Neuronal stem cell (in vitro differentiated cells): ENCODE measurements around the gene KCNK1.
"Not testable (repeated sequence)": the region's sequence is repeated elsewhere in the genome, so short reads cannot be mapped to it uniquely, and the experiment has no call there.

ENCODE experiments used
- DNase-seq: peaks from one replicate; pipeline ENCODE4 v3.0.0-alpha.2; 2013; ENCODE audit warnings: low spot score
- H2AFZ ChIP-seq: one replicate; pipeline ENCODE4 v1.6.1; 2013; ENCODE audit warnings: mild to moderate bottlenecking, low read length, inconsistent platforms
- H2AK5ac ChIP-seq: 2 replicates; pipeline ENCODE4 v1.6.1; 2013; ENCODE audit warnings: low read depth, mild to moderate bottlenecking, inconsistent platforms, low read length, moderate library complexity, mixed read lengths
- H2BK120ac ChIP-seq: 2 replicates; pipeline ENCODE4 v1.6.1; 2013; ENCODE audit warnings: low read depth, mild to moderate bottlenecking, inconsistent platforms, low read length, moderate library complexity, mixed read lengths
- H2BK12ac ChIP-seq: one replicate; pipeline ENCODE4 v1.6.1; 2013; ENCODE audit warnings: low read length, inconsistent platforms
- H2BK15ac ChIP-seq: 2 replicates; pipeline ENCODE4 v1.6.1; 2013; ENCODE audit warnings: mild to moderate bottlenecking, low read length, inconsistent platforms, mixed read lengths
- H2BK5ac ChIP-seq: one replicate; pipeline ENCODE4 v1.6.1; 2013; ENCODE audit warnings: inconsistent platforms, mild to moderate bottlenecking, low read length, moderate library complexity
- H3K14ac ChIP-seq: one replicate; pipeline ENCODE4 v1.6.1; 2013; ENCODE audit warnings: low read length, inconsistent platforms
- H3K18ac ChIP-seq: 2 replicates; pipeline ENCODE4 v1.6.1; 2013; ENCODE audit warnings: low read length, inconsistent platforms
- H3K23ac ChIP-seq: 2 replicates; pipeline ENCODE4 v1.6.1; 2013; ENCODE audit warnings: low read depth, mild to moderate bottlenecking, mixed read lengths, low read length, inconsistent platforms; ENCODE audit not compliant: poor library complexity
- H3K27ac ChIP-seq: replicated peaks from 3 replicates; pipeline ENCODE4 v1.5.1; 2013; ENCODE audit warnings: low read length, inconsistent platforms
- H3K27me3 ChIP-seq, 3 experiments: 2 replicates each; pipeline ENCODE4 v1.6.1; 2013; ENCODE audit warnings: low read length in 3 of 3, mild to moderate bottlenecking in 2 of 3, inconsistent platforms in 1 of 3, low read depth in 1 of 3, mixed read lengths in 1 of 3, moderate library complexity in 1 of 3; ENCODE audit not compliant: control insufficient read depth in 3 of 3, insufficient read depth in 3 of 3
- H3K36me3 ChIP-seq, 2 donors: replicated peaks in 1 of 2; 2 replicates each; pipeline ENCODE4 v1.6.1; 2013; ENCODE audit warnings: low read length in 2 of 2; ENCODE audit not compliant: control insufficient read depth in 2 of 2, insufficient read depth in 2 of 2
- H3K4ac ChIP-seq: 2 replicates; pipeline ENCODE4 v1.6.1; 2013; ENCODE audit warnings: inconsistent platforms, mild to moderate bottlenecking, low read length, moderate library complexity
- H3K4me1 ChIP-seq, 2 donors: 1 replicate in 1 of 2; 2 replicates in 1 of 2; pipeline ENCODE4 v1.6.1; 2013; ENCODE audit warnings: low read length in 2 of 2, low read depth in 1 of 2; ENCODE audit not compliant: control insufficient read depth in 2 of 2, insufficient read depth in 1 of 2
- H3K4me2 ChIP-seq: one replicate; pipeline ENCODE4 v1.6.1; 2013; ENCODE audit warnings: mild to moderate bottlenecking, low read length, inconsistent platforms; ENCODE audit not compliant: insufficient read depth, poor library complexity, severe bottlenecking
- H3K4me3 ChIP-seq, 2 donors: 2 replicates each; pipeline ENCODE4 v1.5.1; 2013; ENCODE audit warnings: low read length in 2 of 2, mild to moderate bottlenecking in 2 of 2, inconsistent platforms in 1 of 2, moderate library complexity in 1 of 2
- H3K79me1 ChIP-seq: one replicate; pipeline ENCODE4 v1.6.1; 2013; ENCODE audit warnings: low read depth, mild to moderate bottlenecking, inconsistent platforms, low read length, moderate library complexity
- H3K9ac ChIP-seq: one replicate; pipeline ENCODE4 v1.6.1; 2013; ENCODE audit warnings: mild to moderate bottlenecking, low read depth, low read length, inconsistent platforms; ENCODE audit not compliant: poor library complexity
- H3K9me3 ChIP-seq, 2 donors: replicated peaks in 1 of 2; 2 replicates each; pipeline versions ENCODE3 to v1.6.1; 2013; ENCODE audit warnings: low read length in 2 of 2, mild to moderate bottlenecking in 2 of 2, inconsistent platforms in 1 of 2, low read depth in 1 of 2, mixed read lengths in 1 of 2, moderate library complexity in 1 of 2; ENCODE audit not compliant: control insufficient read depth in 2 of 2, insufficient read depth in 1 of 2
- H4K8ac ChIP-seq: one replicate; pipeline ENCODE4 v1.6.1; 2013; ENCODE audit warnings: low read depth, mild to moderate bottlenecking, inconsistent platforms, low read length, moderate library complexity
- H4K91ac ChIP-seq: one replicate; pipeline ENCODE4 v1.6.1; 2013; ENCODE audit warnings: low read length, low read depth, mild to moderate bottlenecking, inconsistent platforms; ENCODE audit not compliant: poor library complexity
- WGBS, 2 donors: extraction: QIAGEN DNeasy Blood & Tissue Kit; methylation state at CpG; one replicate each; pipeline ENCODE4 v1.1.7; 2013; ENCODE audit warnings: missing lambda C conversion rate in 2 of 2, mixed read lengths in 1 of 2; ENCODE audit not compliant: insufficient read length in 2 of 2, insufficient replicate concordance in 1 of 2; ENCODE audit errors: extremely low coverage in 2 of 2; 5-methylcytosine and 5-hydroxymethylcytosine counted together

The KCNK1 gene

DNA sequence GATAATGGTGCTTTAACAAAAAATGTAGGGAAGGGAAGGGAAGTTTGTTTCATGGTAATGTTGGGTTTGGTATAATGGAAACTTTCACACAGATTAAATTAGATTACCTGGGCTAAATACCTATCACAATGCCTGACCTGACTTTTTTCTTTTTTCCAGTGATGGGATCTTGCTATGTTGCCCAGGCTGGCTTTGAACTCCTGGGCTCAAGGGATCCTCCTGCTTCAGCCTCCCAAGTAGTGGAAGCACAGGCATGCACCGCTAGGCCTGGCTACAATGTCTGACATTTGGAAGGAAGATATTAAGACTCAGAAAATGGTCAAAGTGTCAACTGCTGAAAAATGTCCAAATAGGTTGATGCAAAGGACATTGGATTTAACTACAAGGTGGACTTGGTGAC lies 67.4 kb downstream of the KCNK1 start:
- Histone ChIP-seq H4K91ac (no peak overlapping the region), H4K8ac (no peak overlapping the region), H3K4ac (no peak overlapping the region), H3K18ac (no peak overlapping the region), H3K14ac (no peak overlapping the region), H3K36me3 (no peaks in the 10 kb centered on the region), H3K27me3 (no peaks in the 10 kb centered on the region), H3K79me1 (no peaks in the 10 kb centered on the region), H2AK5ac (no peak overlapping the region), H2BK12ac (no peak overlapping the region), H3K4me2 (no peak overlapping the region), H2BK120ac (no peak overlapping the region), H3K4me3 (no peak overlapping the region), H3K9me3 (no peaks in the 10 kb centered on the region), H3K9ac (no peak overlapping the region), H2BK15ac (no peak overlapping the region), H2BK5ac (no peak overlapping the region), H3K23ac (no peak overlapping the region), H3K4me1 (no peaks in the 10 kb centered on the region), H3K27ac (no peak overlapping the region), H2AFZ (no peak overlapping the region)
- WGBS, 2 donors: no CpG with 5 or more reads among the region's 1 CpG
- no peak for DNase-seq

DNA sequence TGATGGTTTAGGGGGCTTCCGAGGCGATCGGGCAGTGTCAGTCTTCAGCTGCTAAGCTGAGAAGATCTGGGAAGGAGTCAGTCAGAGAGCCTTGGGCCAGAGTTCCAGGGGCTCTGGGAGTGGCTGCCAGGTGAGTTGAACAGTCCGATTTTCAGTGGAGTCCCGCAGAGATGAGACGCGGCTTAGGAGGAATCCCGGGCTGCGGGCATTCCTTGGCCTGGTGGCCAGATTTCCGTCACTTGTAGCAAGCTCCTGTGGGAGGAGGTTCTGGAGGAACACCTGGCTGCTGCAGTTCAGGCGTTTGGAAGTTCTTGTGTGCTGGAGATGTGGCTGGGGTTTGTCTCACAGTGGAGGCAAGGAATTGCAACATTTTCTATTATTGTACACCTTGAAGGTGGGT lies 72.7 kb downstream of the KCNK1 start:
- not testable (repeated sequence) for H2BK5ac ChIP-seq, H3K18ac ChIP-seq, H2AK5ac ChIP-seq, H4K8ac ChIP-seq, H3K4me3 ChIP-seq, H2BK120ac ChIP-seq, H3K23ac ChIP-seq, H3K4me2 ChIP-seq, H3K27me3 ChIP-seq, H3K4me1 ChIP-seq, DNase-seq, H2AFZ ChIP-seq, H3K9me3 ChIP-seq, H2BK12ac ChIP-seq, H3K4ac ChIP-seq, H3K79me1 ChIP-seq, H4K91ac ChIP-seq, H3K9ac ChIP-seq, H2BK15ac ChIP-seq, H3K14ac ChIP-seq, H3K36me3 ChIP-seq, H3K27ac ChIP-seq
- no CpG with 5 or more reads among the region's 11 CpGs for WGBS, 2 donors

DNA sequence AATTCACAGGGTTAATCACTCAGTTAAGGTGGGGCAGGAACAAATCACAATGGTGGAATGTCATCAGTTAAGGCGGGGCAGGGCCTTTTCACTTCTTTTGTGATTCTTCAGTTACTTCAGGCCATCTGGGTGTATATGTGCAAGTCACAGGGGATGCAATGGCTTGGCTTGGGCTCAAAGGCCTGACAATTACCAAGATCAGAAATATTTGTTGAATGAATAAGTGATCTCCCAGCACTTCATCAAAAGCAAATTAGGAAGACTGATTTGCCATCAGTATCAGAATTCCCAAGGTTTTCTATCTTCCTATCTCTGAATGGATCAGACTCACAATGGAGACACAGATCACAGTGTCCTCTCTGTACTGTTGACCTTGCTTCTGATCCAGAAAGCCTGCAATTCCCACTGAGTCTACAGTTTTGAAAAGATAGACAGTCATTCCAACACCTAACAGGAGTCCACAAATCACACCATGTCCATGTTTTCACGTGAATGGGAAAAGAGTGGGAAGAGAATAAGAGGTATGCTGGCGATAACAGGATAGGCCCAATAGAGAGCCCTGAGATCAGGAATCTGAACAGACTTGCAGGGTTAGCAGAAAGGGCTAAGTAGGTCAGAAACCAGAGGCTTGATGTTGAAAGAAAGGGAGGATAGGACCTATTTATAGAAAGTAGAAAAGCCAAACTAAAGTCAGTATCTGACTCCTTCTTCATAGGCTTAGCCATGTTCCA lies 75.3 kb downstream of the KCNK1 start:
- Histone ChIP-seq H3K27me3 (no peaks in the 10 kb centered on the region), H2AK5ac (no peak overlapping the region), H3K9me3 (no peaks in the 10 kb centered on the region), H2BK120ac (no peak overlapping the region), H3K36me3 (no peaks in the 10 kb centered on the region), H3K4me1 (no peaks in the 10 kb centered on the region), H2BK5ac (no peak overlapping the region), H2BK15ac (no peak overlapping the region), H3K4me3 (no peak overlapping the region), H3K27ac (no peak overlapping the region), H2AFZ (no peak overlapping the region), H3K4ac (no peak overlapping the region), H3K4me2 (no peak overlapping the region), H3K18ac (no peak overlapping the region), H4K8ac (no peak overlapping the region), H4K91ac (no peak overlapping the region), H3K79me1 (no peaks in the 10 kb centered on the region), H3K14ac (no peak overlapping the region), H2BK12ac (no peak overlapping the region), H3K23ac (no peak overlapping the region), H3K9ac (no peak overlapping the region)
- DNase-seq: no peak
- WGBS, 2 donors: no CpG with 5 or more reads among the region's 3 CpGs

DNA sequence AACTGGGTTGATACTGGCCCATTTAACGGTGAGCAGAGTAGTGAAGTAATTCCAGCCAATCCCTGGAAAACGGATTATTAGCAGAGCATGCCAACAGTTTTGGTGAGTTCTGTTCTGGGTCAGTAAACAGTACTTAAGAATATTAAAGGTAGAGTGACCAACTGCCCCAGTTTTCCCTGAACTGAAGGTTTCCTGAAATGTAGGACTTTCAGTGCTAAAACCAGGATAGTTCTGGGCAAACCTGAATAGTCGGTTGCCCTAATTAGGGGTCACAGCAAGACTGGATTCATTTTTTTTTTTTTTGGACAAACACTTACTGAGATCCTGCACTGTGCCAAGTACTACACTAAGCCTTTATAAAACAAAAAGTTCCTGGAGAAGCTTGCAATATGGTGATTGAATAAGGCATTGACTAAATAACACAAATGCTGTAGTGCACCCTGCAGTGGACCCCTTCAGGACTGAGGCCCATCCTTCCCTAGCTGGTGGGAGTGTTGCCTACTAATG lies 75.9 kb downstream of the KCNK1 start:
- DNase-seq: no peak
- H2BK120ac ChIP-seq: no peak overlapping the region
- H3K9ac ChIP-seq: no peak overlapping the region
- no peak overlapping the region for H3K27ac ChIP-seq
- WGBS, 2 donors: no CpG with 5 or more reads among the region's 3 CpGs
- no peak overlapping the region for H3K23ac ChIP-seq
- H2BK12ac ChIP-seq: no peak overlapping the region
- no peak overlapping the region for H2AK5ac ChIP-seq
- no peaks in the 10 kb centered on the region for H3K9me3 ChIP-seq
- H3K4me2 ChIP-seq: no peak overlapping the region
- H3K14ac ChIP-seq: no peak overlapping the region
- no peaks in the 10 kb centered on the region for H3K79me1 ChIP-seq
- no peaks in the 10 kb centered on the region for H3K36me3 ChIP-seq
- H2AFZ ChIP-seq: no peak overlapping the region
- H2BK15ac ChIP-seq: no peak overlapping the region
- H3K27me3 ChIP-seq: no peaks in the 10 kb centered on the region
- no peaks in the 10 kb centered on the region for H3K4me1 ChIP-seq
- H3K18ac ChIP-seq: no peak overlapping the region
- no peak overlapping the region for H3K4me3 ChIP-seq
- no peak overlapping the region for H2BK5ac ChIP-seq
- H4K91ac ChIP-seq: no peak overlapping the region
- no peak overlapping the region for H3K4ac ChIP-seq
- H4K8ac ChIP-seq: no peak overlapping the region
